Spleen (tissue), 7 donors: Measurements from ENCODE around the gene MAPT.

ENCODE experiments used
- CTCF ChIP-seq, 11 experiments: fragments of 200-600 bp in 7 of 11; fragments of 450-650 bp in 4 of 11; sonication (generic) in 4 of 11; IDR thresholded peaks in 8 of 11; conservative IDR thresholded peaks in 3 of 11; 1 replicate in 7 of 11; 2 replicates in 4 of 11; pipeline versions ENCODE4 v1.4.0 to v1.8.0; 2016 to 2021; ENCODE audit warnings: antibody characterized with exemption in 11 of 11, inconsistent platforms in 4 of 11, mild to moderate bottlenecking in 1 of 11
- POLR2A ChIP-seq, 3 donors: fragments of 450-650 bp; IDR thresholded peaks; one replicate each; pipeline ENCODE4 v1.5.1; 2017; ENCODE audit warnings: antibody characterized with exemption in 3 of 3, mild to moderate bottlenecking in 1 of 3
- donor health status: DM: no; HTN: no; CAD: no; lungs with moderate emphysema.
- donor health status: DM: no; HTN: no; CAD: no.
- donor health status: DM: no; HTN: no; CAD: no.

DNA sequence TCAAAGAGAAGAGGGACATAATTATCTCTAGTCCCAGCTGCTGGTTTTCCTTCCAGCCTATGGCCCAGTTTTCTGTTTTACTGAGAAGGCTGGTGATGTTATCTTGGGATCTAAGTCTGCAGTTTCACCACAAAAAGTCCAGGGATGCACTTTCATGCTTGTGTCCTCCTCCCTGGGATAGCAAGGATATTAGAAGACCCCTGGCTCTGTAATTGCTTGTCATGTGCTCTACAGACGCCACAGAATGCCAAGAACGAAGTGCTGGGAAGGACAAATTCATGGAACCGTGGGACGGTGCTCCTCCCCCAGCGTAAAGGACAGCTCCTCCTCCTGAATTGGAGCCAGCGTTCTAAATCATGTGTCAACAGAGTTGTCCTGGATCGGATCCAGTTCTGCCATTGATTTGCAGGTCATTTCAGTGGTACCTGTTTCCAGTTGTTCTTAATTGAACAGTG, 8.6 kb downstream of the MAPT start:
- TF ChIP-seq CTCF (IDR thresholded peaks at IDR 0.05 in 8 of 11, conservative IDR thresholded peaks at IDR 0.05 in 3 of 11) (no peak), POLR2A (IDR thresholded peaks at IDR 0.05) (no peak)
